Middle frontal gyrus (tissue), 1 donor: ENCODE data around the gene CBL.

Experiments used
- DNase-seq: peaks from one replicate; pipeline ENCODE4 v3.0.0-alpha.2; 2015; ENCODE audit warnings: low spot score; ENCODE audit errors: extremely low spot score

CBL gene

GRCh38 chr11:119266517-119267255 lies 60.5 kb downstream of the CBL start:
- no peak for DNase-seq

GRCh38 chr11:119267645-119268044 lies 61.5 kb downstream of the CBL start:
- DNase-seq = no peak

GRCh38 chr11:119273721-119274120 lies 67.6 kb downstream of the CBL start:
- DNase-seq = no peak

DNA sequence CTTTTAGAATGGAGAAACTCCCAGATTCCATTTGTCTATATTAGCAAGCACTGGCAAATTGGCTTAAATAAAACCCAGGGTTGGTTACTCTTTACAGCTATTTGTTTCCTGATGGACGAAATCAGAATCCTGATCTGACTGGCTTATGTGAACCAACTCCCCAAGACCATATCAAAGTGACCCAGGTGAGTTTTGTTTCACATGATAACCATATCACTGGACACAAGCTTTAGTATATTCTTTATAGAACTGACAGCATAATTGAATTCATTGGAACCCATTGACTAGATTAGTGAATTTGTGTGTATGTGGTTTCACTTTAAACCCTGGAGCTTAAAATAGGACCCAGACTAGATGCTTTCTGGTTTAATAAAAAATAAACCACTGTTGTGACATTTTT lies 71.5 kb downstream of the CBL start:
- no peak for DNase-seq

- DNase-seq = no peak
Measured at GRCh38 chr11:119282495-119282894, 76.4 kb downstream of the CBL start.

- no peak for DNase-seq
Measured at GRCh38 chr11:119284344-119285157, 78.4 kb downstream of the CBL start.

DNA sequence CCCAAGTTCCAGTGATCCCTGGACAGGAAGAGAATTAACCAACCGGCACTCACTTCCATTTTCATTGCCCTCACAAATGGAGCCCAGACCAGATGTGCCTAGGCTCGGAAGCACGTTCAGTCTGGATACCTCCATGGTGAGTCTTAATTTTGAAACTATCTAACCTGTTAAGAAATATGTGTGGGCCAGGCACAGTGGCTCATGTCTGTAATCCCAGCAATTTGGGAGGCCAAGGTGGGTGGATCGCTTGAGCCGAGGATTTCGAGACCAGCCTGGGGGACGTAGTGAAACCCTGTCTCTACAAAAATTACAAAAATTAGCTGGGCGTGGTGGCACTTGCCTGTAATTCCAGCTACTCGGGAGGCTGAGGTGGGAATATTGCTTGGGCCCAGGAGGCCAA lies 79.3 kb downstream of the CBL start:
- DNase-seq = no peak

GRCh38 chr11:119288219-119288618 lies 82.1 kb downstream of the CBL start:
- DNase-seq = no peak

GRCh38 chr11:119290894-119291497 lies 84.9 kb downstream of the CBL start:
- no peak for DNase-seq

- DNase-seq = no peak
Measured at GRCh38 chr11:119293461-119293860, 87.3 kb downstream of the CBL start.

DNA sequence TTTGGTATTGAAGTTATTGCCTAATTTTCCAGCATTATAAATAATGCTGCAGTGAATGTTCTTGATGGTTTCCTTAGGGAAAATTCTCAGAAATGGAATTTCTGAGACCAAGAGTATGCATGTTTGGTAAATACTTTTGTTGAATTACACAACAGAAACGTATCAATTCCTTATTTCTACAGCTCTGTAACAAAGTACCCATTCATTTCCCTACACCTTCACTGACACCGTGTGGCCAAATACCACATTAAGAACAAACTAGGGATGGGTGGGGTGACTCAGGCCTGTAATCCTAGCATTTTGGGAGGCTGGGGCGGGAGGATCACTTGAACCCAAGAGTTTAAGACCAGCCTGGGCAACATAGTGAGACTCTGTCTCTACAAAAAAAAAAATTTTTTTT lies 89.0 kb downstream of the CBL start:
- DNase-seq = no peak

- DNase-seq = no peak
Measured at GRCh38 chr11:119297938-119298337, 91.8 kb downstream of the CBL start.

GRCh38 chr11:119298726-119299125 lies 92.6 kb downstream of the CBL start:
- no peak for DNase-seq

DNA sequence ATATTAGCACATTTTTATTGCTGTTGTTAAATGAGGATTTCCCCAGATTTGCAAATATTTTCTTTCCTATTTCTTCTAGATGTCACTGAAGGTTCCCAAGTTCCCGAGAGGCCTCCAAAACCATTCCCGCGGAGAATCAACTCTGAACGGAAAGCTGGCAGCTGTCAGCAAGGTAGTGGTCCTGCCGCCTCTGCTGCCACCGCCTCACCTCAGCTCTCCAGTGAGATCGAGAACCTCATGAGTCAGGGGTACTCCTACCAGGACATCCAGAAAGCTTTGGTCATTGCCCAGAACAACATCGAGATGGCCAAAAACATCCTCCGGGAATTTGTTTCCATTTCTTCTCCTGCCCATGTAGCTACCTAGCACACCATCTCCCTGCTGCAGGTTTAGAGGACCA lies 93.3 kb downstream of the CBL start:
- no peak for DNase-seq

- DNase-seq = no peak
Measured at GRCh38 chr11:119300198-119300964, 94.2 kb downstream of the CBL start.

DNA sequence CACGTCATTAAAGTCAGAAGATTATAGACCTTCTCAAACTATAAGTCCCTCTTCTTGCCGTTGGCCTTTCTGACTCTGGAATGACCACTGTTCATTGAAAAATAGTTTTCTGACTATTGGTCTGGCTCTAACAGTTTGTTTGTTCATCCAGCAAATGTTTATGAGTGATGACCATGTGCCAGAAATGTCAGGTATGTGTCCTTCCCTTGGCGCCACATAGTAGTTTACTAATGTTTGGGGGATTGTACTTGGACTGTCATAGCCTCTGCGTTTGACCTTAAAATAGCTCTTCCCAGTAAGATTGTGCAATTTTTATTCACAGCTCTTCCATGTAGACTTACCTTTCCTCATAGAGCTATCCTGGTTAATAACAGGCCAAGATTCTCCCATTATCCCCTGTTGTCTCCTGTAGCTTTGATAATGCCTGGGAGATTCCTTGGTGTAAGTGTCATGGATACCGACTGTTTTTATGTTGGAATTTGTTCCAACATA lies 97.1 kb downstream of the CBL start:
- DNase-seq = no peak

- DNase-seq = no peak
Measured at GRCh38 chr11:119305556-119306372, 99.6 kb downstream of the CBL start.

DNA sequence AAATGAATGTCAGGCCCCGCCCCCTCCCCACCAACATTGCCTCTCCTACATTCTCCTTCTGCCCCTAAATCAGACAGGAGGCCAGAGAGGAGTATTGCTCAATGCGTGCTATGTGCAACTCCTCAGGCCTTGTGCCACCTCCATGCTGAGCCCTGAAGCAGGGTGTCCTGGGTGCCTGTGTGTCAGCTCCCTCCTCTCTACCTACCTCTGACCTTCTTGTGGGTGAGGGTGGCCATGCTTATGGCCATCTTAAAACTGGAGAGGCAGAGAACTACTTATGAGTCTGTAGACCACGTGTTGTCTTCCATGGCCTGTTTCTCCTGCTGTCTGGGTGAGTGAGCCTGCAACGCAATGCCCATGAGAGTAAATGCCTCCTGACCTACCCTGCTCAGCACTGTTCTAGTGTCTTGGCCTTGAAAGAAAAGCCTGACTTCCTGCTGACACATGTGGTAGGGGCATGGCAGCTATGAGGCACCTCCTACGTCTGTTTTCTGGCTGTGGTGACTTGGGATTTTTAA lies 100.3 kb downstream of the CBL start:
- no peak for DNase-seq

DNA sequence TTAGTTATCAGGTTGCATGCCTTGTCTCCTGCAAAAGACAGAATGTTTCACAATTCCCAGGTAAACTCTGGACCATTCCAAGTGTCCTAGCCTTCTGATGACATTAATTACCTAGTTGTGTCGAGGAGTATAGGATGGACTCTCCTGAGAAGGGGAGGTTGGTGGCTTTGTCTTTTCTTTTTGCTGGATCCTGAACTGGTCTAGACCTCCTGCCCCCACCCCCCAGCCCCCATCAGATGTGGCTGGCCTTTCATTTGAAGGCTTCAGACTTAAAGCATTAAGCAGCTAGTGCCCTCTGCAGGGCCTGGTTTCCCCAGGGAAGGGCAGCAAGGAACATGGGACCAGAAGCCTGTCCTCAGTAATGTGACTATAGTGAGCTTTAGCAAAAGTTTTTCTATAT lies 101.1 kb downstream of the CBL start:
- no peak for DNase-seq

GRCh38 chr11:119307974-119308373 lies 101.8 kb downstream of the CBL start:
- DNase-seq = no peak
